ENCODE measurements around the gene RIMS4. TPM values are rescaled to one million over a fixed set of nuclear protein-coding genes. Genes with fewer than 3 reads are reported as not detected.

Gene RIMS4
- total RNA-seq, 4 donors from 2014 or later, result 0.62 to 1.2 (median 0.64) TPM; not detected in 1

DNA sequence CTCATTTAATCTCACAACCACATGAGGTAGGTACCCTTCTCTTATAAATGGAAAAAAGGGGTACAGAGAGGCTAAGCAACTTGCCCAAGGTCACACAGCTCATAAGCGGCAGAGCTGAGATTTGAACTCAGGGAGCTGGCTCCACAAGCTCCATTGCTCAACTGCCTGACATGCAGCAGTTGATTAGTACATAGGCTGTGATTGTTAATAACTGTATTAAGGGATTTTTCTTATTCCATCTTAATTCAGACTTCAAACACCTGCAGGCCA is 88.6 kb downstream of the RIMS4 start:
- Histone ChIP-seq H3K9me3 (no peaks in the 10 kb centered on the region), H3K4me3 (no peak overlapping the region), H3K36me3 (no peaks in the 10 kb centered on the region), H3K27me3 (no peaks in the 10 kb centered on the region), H3K4me1 (peaks cover 24% of the 10 kb centered on the region), H3K27ac (peak overlapping the region; percentile 86)
- TF ChIP-seq POLR2AphosphoS5 (IDR thresholded peaks at IDR 0.05) (no peak), EP300 (IDR thresholded peaks at IDR 0.05) (no peak), POLR2A (IDR thresholded peaks at IDR 0.05) (no peak)
- TF ChIP-seq, protein P1, sequence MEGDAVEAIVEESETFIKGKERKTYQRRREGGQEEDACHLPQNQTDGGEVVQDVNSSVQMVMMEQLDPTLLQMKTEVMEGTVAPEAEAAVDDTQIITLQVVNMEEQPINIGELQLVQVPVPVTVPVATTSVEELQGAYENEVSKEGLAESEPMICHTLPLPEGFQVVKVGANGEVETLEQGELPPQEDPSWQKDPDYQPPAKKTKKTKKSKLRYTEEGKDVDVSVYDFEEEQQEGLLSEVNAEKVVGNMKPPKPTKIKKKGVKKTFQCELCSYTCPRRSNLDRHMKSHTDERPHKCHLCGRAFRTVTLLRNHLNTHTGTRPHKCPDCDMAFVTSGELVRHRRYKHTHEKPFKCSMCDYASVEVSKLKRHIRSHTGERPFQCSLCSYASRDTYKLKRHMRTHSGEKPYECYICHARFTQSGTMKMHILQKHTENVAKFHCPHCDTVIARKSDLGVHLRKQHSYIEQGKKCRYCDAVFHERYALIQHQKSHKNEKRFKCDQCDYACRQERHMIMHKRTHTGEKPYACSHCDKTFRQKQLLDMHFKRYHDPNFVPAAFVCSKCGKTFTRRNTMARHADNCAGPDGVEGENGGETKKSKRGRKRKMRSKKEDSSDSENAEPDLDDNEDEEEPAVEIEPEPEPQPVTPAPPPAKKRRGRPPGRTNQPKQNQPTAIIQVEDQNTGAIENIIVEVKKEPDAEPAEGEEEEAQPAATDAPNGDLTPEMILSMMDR (IDR thresholded peaks at IDR 0.05), result no peak
- WGBS, result 100% methylated on average over 1 of the region's 1 CpG
- no peak for DNase-seq (ENCODE audit: low spot score in 2 of 2)

- Histone ChIP-seq H3K36me3 (no peaks in the 10 kb centered on the region), H3K4me3 (no peak overlapping the region), H3K27ac (peak overlapping the region; percentile 86), H3K9me3 (no peaks in the 10 kb centered on the region), H3K4me1 (peaks cover 29% of the 10 kb centered on the region), H3K27me3 (no peaks in the 10 kb centered on the region)
- TF ChIP-seq EP300 (IDR thresholded peaks at IDR 0.05), result no peak
- TF ChIP-seq POLR2AphosphoS5 (IDR thresholded peaks at IDR 0.05), result peak in 1 of 3 donors; percentile 34
- 35% methylated on average over 11 of the region's 11 CpGs for WGBS
- DNase-seq (ENCODE audit: low spot score in 2 of 2), result no peak
These were observed 89.2 kb downstream of the RIMS4 start for GRCh38 chr20:44720997-44721784.

DNA sequence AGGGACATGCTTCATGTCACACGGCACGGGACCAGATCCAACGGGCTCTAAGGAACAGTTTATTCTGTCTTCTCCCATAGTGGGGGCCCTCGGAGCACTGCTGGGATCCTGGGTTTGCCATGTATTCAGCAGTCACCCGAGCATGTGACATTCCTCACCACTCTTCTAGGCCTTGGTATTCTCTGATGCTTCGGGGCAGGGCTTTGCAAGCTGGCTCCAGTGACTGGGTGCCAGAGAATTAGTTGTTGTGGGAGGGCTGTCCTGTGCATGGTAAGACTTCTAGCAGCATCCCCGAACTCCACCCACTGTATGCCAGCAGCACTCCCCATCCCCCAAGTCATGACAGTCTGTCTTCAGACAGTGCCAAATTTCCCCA is 89.7 kb downstream of the RIMS4 start:
- Histone ChIP-seq H3K36me3 (no peaks in the 10 kb centered on the region), H3K9me3 (no peaks in the 10 kb centered on the region), H3K27ac (peak overlapping the region; percentile 86), H3K4me1 (peaks cover 35% of the 10 kb centered on the region), H3K4me3 (peak overlapping the region; percentile 49), H3K27me3 (no peaks in the 10 kb centered on the region)
- WGBS, result 5% methylated on average over 7 of the region's 7 CpGs
- DNase-seq (ENCODE audit: low spot score in 2 of 2), result no peak
- TF ChIP-seq POLR2AphosphoS5 (IDR thresholded peaks at IDR 0.05) (no peak), POLR2A (IDR thresholded peaks at IDR 0.05) (no peak), EP300 (IDR thresholded peaks at IDR 0.05) (no peak)
- TF ChIP-seq, protein P1 (IDR thresholded peaks at IDR 0.05), result no peak

DNA sequence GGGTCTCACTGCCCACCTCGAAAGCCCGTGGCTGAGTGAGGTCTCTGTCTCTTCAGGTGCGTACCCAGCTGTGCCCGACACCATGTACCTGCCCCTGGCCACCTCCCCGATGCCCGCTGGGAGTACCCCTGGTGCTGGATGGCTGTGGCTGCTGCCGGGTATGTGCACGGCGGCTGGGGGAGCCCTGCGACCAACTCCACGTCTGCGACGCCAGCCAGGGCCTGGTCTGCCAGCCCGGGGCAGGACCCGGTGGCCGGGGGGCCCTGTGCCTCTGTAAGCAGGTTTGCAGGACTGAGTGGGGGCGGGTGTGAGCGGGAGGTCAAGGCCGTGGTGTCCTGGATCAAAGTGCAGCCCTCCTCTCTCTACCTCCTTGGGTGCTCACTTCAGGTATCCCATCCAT is 90.5 kb downstream of the RIMS4 start:
- peak overlapping the region; percentile 86 for H3K27ac ChIP-seq
- no peak for DNase-seq (ENCODE audit: low spot score in 2 of 2)
- H3K36me3 ChIP-seq, result no peaks in the 10 kb centered on the region
- WGBS, result 95% methylated on average over 17 of the region's 19 CpGs
- peak overlapping the region; percentile 49 for H3K4me3 ChIP-seq
- H3K4me1 ChIP-seq, result peaks cover 43% of the 10 kb centered on the region
- TF ChIP-seq, protein P1 (IDR thresholded peaks at IDR 0.05), result no peak
- TF ChIP-seq POLR2A (IDR thresholded peaks at IDR 0.05), result no peak
- no peak for TF ChIP-seq EP300 (IDR thresholded peaks at IDR 0.05)
- no peak for TF ChIP-seq POLR2AphosphoS5 (IDR thresholded peaks at IDR 0.05)
- H3K27me3 ChIP-seq, result no peaks in the 10 kb centered on the region
- no peaks in the 10 kb centered on the region for H3K9me3 ChIP-seq

GRCh38 chr20:44717986-44718385 is 92.4 kb downstream of the RIMS4 start:
- WGBS, result 57% methylated on average over 10 of the region's 10 CpGs
- no peaks in the 10 kb centered on the region for H3K27me3 ChIP-seq
- no peak for DNase-seq (ENCODE audit: low spot score in 2 of 2)
- peak overlapping the region; percentile 49 for H3K4me3 ChIP-seq
- TF ChIP-seq POLR2A (IDR thresholded peaks at IDR 0.05), result no peak
- TF ChIP-seq, protein P1 (IDR thresholded peaks at IDR 0.05), result peak in 1 of 2 donors; percentile 13
- peaks cover 55% of the 10 kb centered on the region for H3K4me1 ChIP-seq
- H3K9me3 ChIP-seq, result no peaks in the 10 kb centered on the region
- no peaks in the 10 kb centered on the region for H3K36me3 ChIP-seq
- H3K27ac ChIP-seq, result peak overlapping the region; percentile 86
